Measurements from ENCODE around the gene GPR161. TPM values are rescaled to one million over a fixed set of nuclear protein-coding genes. Genes with fewer than 3 reads are reported as not detected.

Gene GPR161
- total and polyA plus RNA-seq, 2 donors, result 13.6 to 20.5 TPM

GRCh38 chr1:168042362-168042761, 94.4 kb downstream of the GPR161 start:
- 97% methylated on average over 2 of the region's 2 CpGs for WGBS
- H3K4me3 ChIP-seq (ENCODE audit: low read depth, low read length), result no peak overlapping the region
- H3K4me1 ChIP-seq (ENCODE audit: insufficient read depth), result no peaks in the 10 kb centered on the region
- no peak for DNase-seq (ENCODE audit: extremely low spot score)
- H3K36me3 ChIP-seq (ENCODE audit: insufficient read depth), result no peaks in the 10 kb centered on the region
- no peak overlapping the region for H3K27ac ChIP-seq (ENCODE audit: low read depth)

DNA sequence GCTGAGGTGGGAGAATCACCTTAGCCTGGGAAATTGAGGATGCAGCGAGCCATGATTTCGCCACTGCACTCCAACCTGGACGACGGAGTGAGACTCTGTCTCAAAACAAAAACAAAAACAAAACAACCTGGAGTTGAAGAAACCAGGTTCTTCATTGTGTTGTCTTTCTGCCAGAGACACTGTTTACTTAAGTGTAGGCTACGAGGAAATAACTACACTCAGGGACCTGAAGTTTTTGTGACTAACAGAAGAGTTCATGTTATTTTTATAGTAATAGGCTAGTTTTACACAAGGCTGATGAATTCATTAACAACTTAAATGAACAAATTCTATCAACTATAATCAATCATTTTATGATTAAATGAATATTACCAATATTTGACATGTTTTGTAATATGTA, 101.4 kb downstream of the GPR161 start:
- Histone ChIP-seq H3K4me3 (ENCODE audit: low read depth, low read length) (no peak overlapping the region), H3K36me3 (ENCODE audit: insufficient read depth) (peaks cover 1% of the 10 kb centered on the region), H3K4me1 (ENCODE audit: insufficient read depth) (no peaks in the 10 kb centered on the region), H3K27ac (ENCODE audit: low read depth) (no peak overlapping the region)
- 92% methylated on average over 5 of the region's 5 CpGs for WGBS
- no peak for DNase-seq (ENCODE audit: extremely low spot score)

DNA sequence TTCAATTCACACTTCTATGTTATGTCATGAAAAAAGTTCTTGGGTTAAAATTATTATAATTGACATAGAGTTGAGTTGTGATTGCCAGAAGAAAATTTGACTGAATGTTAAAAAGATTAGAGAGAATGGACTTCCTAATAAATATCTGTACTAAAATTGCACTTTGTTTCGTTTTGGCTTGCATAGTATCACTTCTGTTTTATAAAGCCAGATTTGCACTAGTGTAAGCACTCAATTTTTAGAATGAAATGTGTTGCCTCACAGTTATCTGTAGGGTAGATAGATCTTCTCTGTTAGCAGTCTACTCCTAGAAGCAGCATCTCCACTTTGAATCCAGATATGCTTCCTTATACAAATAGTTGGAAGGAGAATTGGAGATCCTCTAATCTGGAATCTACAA, 104.7 kb downstream of the GPR161 start:
- Histone ChIP-seq H3K36me3 (ENCODE audit: insufficient read depth) (peaks cover 1% of the 10 kb centered on the region), H3K4me3 (ENCODE audit: low read depth, low read length) (no peak overlapping the region), H3K4me1 (ENCODE audit: insufficient read depth) (no peaks in the 10 kb centered on the region), H3K27ac (ENCODE audit: low read depth) (no peak overlapping the region)
- 78% methylated on average over 1 of the region's 1 CpG for WGBS
- DNase-seq (ENCODE audit: extremely low spot score), result no peak

- Histone ChIP-seq H3K4me1 (ENCODE audit: insufficient read depth) (no peaks in the 10 kb centered on the region), H3K4me3 (ENCODE audit: low read depth, low read length) (no peak overlapping the region), H3K27ac (ENCODE audit: low read depth) (no peak overlapping the region), H3K36me3 (ENCODE audit: insufficient read depth) (peaks cover 1% of the 10 kb centered on the region)
- 86% methylated on average over 4 of the region's 4 CpGs for WGBS
- DNase-seq (ENCODE audit: extremely low spot score), result no peak
These were observed 105.1 kb downstream of the GPR161 start for GRCh38 chr1:168031627-168032026.

DNA sequence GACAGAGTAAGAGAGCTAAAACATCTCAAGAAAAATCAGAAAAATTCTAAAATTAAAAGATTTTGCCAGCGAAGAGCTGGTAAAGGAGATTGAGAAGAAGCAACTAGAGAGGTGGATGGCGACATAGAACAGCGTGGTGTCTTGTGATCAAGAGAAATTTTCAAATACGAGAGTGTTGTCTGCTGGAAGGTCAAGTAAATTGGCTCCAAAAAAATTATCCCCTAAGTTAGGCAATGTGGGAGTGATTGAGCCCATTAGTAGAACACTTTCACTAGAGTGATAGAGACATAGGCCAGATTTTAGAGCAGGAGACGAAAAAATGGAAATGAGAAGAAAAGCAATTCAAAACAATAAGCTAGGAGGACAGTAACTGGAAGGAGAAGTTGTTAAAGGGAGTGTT, 105.5 kb downstream of the GPR161 start:
- H3K4me1 ChIP-seq (ENCODE audit: insufficient read depth), result no peaks in the 10 kb centered on the region
- DNase-seq (ENCODE audit: extremely low spot score), result no peak
- 93% methylated on average over 5 of the region's 5 CpGs for WGBS
- H3K36me3 ChIP-seq (ENCODE audit: insufficient read depth), result peaks cover 1% of the 10 kb centered on the region
- H3K27ac ChIP-seq (ENCODE audit: low read depth), result no peak overlapping the region
- no peak overlapping the region for H3K4me3 ChIP-seq (ENCODE audit: low read depth, low read length)

Other genes starting within 250 kb of the GPR161 start
- 0.37 TPM for gene ADCY10, start 222.8 kb downstream of the GPR161 start, total RNA-seq
- 0.06 TPM for gene ADCY10, start 222.8 kb downstream of the GPR161 start, polyA plus RNA-seq
- gene DCAF6, start 200.2 kb downstream of the GPR161 start, total RNA-seq, result 114 TPM
- gene DCAF6, start 200.2 kb downstream of the GPR161 start, polyA plus RNA-seq, result 39.3 TPM
- gene MPC2, start 199.9 kb downstream of the GPR161 start, total RNA-seq, result 41.7 TPM
- 48.4 TPM for gene MPC2, start 199.9 kb downstream of the GPR161 start, polyA plus RNA-seq
- 58.9 TPM for gene TIPRL, start 42.0 kb upstream of the GPR161 start, total RNA-seq
- gene TIPRL, start 42.0 kb upstream of the GPR161 start, polyA plus RNA-seq, result 24.6 TPM
- 41.9 TPM for gene SFT2D2, start 89.1 kb upstream of the GPR161 start, total RNA-seq
- gene SFT2D2, start 89.1 kb upstream of the GPR161 start, polyA plus RNA-seq, result 5.9 TPM
- gene TBX19, start 143.9 kb upstream of the GPR161 start, total RNA-seq, result 1.1 TPM
- 1.8 TPM for gene TBX19, start 143.9 kb upstream of the GPR161 start, polyA plus RNA-seq